GM12878 (cell line): ENCODE data around the gene SDK2.

Source experiments
- CEBPB ChIP-seq, 2 experiments: fragments of 150-350 bp in 1 of 2; IDR thresholded peaks; 2 replicates each; pipeline ENCODE4 v1.6.1; 2012 to 2014; ENCODE audit warnings: low read depth in 2 of 2, low read length in 2 of 2, borderline replicate concordance in 1 of 2, inconsistent platforms in 1 of 2
- CTCF ChIP-seq, 3 experiments: IDR thresholded peaks in 2 of 3; conservative IDR thresholded peaks in 1 of 3; 2 replicates each; pipeline ENCODE4 v1.5.1; 2011; ENCODE audit warnings: low read depth in 3 of 3, low read length in 3 of 3, mild to moderate bottlenecking in 3 of 3, control low read depth in 2 of 3, moderate library complexity in 2 of 3, inconsistent platforms in 1 of 3, mixed read lengths in 1 of 3; ENCODE audit not compliant: control insufficient read depth in 2 of 3, insufficient read depth in 1 of 3; ENCODE audit errors: extremely low read depth in 1 of 3
- EP300 ChIP-seq, 2 experiments: fragments of 150-350 bp in 1 of 2; IDR thresholded peaks; 2 replicates each; pipeline ENCODE4 v1.6.1; 2011 to 2012; ENCODE audit warnings: low read depth in 2 of 2, low read length in 2 of 2, borderline replicate concordance in 1 of 2, improper control_type of control experiment in 1 of 2, inconsistent platforms in 1 of 2; ENCODE audit not compliant: control insufficient read depth in 1 of 2
- JUND ChIP-seq: IDR thresholded peaks from 2 replicates; pipeline ENCODE4 v1.6.1; 2012; ENCODE audit warnings: low read depth, mild to moderate bottlenecking, low read length, improper control_type of control experiment, moderate library complexity
- MYC ChIP-seq: IDR thresholded peaks from 2 replicates; pipeline ENCODE4 v1.6.1; 2011; ENCODE audit warnings: mild to moderate bottlenecking, low read length, moderate library complexity, inconsistent platforms; ENCODE audit not compliant: insufficient read depth, insufficient replicate concordance, insufficient read length, severe bottlenecking
- PML ChIP-seq: IDR thresholded peaks from 2 replicates; pipeline ENCODE4 v1.6.1; 2012; ENCODE audit warnings: low read length, inconsistent platforms
- POLR2A ChIP-seq: IDR thresholded peaks from 2 replicates; pipeline ENCODE4 v1.6.1; 2011; ENCODE audit warnings: low read depth, mild to moderate bottlenecking, low read length
- ZBTB11 ChIP-seq: fragments of 450-650 bp; formaldehyde crosslinking; IDR thresholded peaks from 2 replicates; pipeline ENCODE4 v1.5.0; 2022; ENCODE audit warnings: mild to moderate bottlenecking, missing genetic modification characterization

DNA sequence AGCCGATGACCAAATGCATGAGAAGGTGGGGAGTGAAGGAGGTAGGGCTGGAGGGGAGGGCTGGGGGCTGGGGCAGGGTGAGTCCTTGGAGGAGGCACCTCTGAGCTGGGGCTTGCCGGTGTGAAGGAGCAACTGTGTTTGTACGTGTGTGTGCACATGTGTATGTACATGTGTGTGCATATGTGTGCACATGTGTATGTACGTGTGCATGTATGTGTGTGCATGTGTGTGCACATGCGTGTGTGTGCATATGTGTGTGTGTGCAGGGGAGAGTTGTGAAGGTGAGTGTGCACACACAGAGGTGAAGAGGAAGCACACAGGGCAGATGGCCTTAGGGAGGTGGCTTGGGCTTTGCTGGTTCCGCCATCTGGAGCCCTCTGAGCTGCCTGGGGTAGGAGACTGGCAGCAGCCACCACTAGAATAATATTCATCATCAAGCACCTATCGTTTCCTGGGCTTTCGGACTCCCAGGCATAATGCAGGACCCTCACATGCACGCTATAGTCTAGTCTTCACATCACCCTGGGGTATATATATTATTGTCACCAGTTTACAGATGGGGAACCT is 211.5 kb downstream of the SDK2 start:
- TF ChIP-seq CEBPB (IDR thresholded peaks at IDR 0.05; ENCODE audit: borderline replicate concordance in 1 of 2, low read depth in 2 of 2, low read length in 2 of 2) (no peak), CTCF (IDR thresholded peaks at IDR 0.05 in 2 of 3, conservative IDR thresholded peaks at IDR 0.05 in 1 of 3; ENCODE audit: control insufficient read depth in 2 of 3, extremely low read depth in 1 of 3, insufficient read depth in 1 of 3, low read depth in 3 of 3, low read length in 3 of 3) (no peak), POLR2A (no peak), EP300 (IDR thresholded peaks at IDR 0.05; ENCODE audit: borderline replicate concordance in 1 of 2, control insufficient read depth in 1 of 2, low read depth in 2 of 2, low read length in 2 of 2) (no peak), JUND (no peak), ZBTB11 (CRISPR knock-in tag) (no peak), MYC (no peak), PML (no peak)
